ENCODE results near the gene ATP12A. TPM values are rescaled to one million over a fixed set of nuclear protein-coding genes. Genes with fewer than 3 reads are reported as not detected.

Gene ATP12A
- total RNA-seq, 1 donor from 2014 or later = not detected

GRCh38 chr13:24742977-24743376 is 62.8 kb downstream of the ATP12A start:
- DNase-seq (ENCODE audit: low read depth) = no peak
- TF ChIP-seq CTCF (conservative IDR thresholded peaks at IDR 0.05; ENCODE audit: low read depth, low read length) = no peak
- H3K4me3 ChIP-seq (ENCODE audit: low read depth, low read length) = no peak overlapping the region

GRCh38 chr13:24744247-24744646 is 64.0 kb downstream of the ATP12A start:
- H3K4me3 ChIP-seq (ENCODE audit: low read depth, low read length) = no peak overlapping the region
- no peak for TF ChIP-seq CTCF (conservative IDR thresholded peaks at IDR 0.05; ENCODE audit: low read depth, low read length)
- no peak for DNase-seq (ENCODE audit: low read depth)

GRCh38 chr13:24745516-24745860 is 65.3 kb downstream of the ATP12A start:
- TF ChIP-seq CTCF (conservative IDR thresholded peaks at IDR 0.05; ENCODE audit: low read depth, low read length) = no peak
- DNase-seq (ENCODE audit: low read depth) = no peak
- no peak overlapping the region for H3K4me3 ChIP-seq (ENCODE audit: low read depth, low read length)

GRCh38 chr13:24745861-24746617 is 65.8 kb downstream of the ATP12A start:
- TF ChIP-seq CTCF (conservative IDR thresholded peaks at IDR 0.05; ENCODE audit: low read depth, low read length) = no peak
- no peak for DNase-seq (ENCODE audit: low read depth)
- no peak overlapping the region for H3K4me3 ChIP-seq (ENCODE audit: low read depth, low read length)

GRCh38 chr13:24746618-24747247 is 66.5 kb downstream of the ATP12A start:
- no peak overlapping the region for H3K4me3 ChIP-seq (ENCODE audit: low read depth, low read length)
- DNase-seq (ENCODE audit: low read depth) = no peak
- no peak for TF ChIP-seq CTCF (conservative IDR thresholded peaks at IDR 0.05; ENCODE audit: low read depth, low read length)

- TF ChIP-seq CTCF (conservative IDR thresholded peaks at IDR 0.05; ENCODE audit: low read depth, low read length) = no peak
- H3K4me3 ChIP-seq (ENCODE audit: low read depth, low read length) = peak overlapping the region; percentile 33
- no peak for DNase-seq (ENCODE audit: low read depth)
Observed at GRCh38 chr13:24747248-24748060, 67.2 kb downstream of the ATP12A start.

All from epithelial cell of proximal tubule (primary cell).